HG03460 (cell line): ENCODE data around the gene POLL.
A peak's percentile ranks its signal among the peaks of the same experiment; 100 is the strongest.

Source experiments
- ATAC-seq: cut with Tn5 transposase; IDR thresholded peaks from one replicate; pipeline ENCODE4 v1.9.1; 2021; ENCODE audit not compliant: unreplicated experiment

Gene POLL

GRCh38 chr10:101573885-101574753 is 13.9 kb downstream of the POLL start:
- no peak for ATAC-seq

DNA sequence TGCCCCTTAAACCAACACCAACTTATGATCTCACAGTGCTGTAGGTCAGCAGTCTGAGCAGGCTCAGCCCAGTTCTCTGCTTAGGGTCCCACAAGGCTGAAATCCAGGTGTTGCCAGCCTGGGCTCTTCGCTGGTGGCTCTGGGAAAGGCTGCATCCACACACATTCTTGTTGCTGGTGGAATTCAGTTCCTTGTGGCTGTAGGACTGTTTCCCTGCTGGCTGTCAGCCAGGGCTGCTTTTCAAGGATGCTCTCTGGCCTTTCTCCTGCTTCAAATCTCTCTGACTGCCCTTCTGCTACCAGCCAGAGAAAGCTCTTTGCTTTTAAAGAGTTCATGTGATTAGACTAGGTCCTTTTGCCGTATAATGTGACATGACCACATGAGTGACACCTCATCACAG is 15.3 kb downstream of the POLL start:
- ATAC-seq = no peak

DNA sequence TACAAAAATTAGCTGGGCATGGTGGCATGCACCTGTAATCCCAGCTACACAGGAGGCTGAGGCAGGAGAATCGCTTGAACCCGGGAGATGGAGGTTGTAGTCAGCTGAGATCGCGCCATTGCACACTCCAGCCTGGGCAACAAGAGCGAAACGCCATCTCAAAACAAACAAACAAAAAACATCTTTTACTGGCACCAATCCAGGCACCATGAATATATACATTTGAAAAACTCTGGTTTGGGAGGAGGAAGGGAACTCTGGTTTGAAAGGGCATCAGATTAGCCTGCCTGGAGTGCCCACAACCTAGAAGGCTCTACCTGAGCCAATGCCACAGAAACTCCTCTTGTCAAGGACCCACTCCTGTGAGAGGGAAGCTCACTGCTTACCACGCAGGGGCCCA is 15.9 kb downstream of the POLL start:
- no peak for ATAC-seq

DNA sequence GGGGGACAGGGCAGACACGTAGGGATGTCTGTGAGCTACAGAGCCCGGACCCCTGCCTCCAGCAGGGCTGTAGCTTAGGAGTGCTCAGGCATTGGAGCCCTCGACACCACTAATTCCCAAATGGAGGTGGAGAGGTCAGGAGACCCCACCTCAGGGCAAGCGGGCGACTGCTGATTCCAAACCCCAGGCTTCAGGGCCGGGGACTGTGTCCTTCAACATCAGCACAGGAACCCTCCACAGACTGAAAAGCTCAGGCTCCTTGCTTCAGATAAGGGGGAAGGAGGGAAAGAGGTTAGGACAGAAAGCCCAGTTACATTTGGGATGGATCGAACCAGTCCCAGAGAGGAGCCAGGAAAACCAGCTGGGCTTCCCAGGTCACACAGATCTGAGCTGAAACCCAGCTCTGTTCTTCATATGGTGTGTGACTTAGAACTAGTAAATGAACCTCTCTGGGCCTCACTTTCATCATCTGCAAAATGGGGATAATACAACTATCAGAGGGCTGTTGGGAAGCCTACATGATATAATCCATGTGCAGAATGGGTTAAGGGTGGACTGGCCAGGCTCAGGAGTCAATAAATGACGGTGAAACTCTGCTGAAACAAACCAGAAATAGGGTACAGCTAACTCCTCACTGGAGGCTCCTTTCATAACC is 16.7 kb downstream of the POLL start:
- no peak for ATAC-seq

GRCh38 chr10:101570428-101571270 is 17.4 kb downstream of the POLL start:
- peak; percentile 20 for ATAC-seq

DNA sequence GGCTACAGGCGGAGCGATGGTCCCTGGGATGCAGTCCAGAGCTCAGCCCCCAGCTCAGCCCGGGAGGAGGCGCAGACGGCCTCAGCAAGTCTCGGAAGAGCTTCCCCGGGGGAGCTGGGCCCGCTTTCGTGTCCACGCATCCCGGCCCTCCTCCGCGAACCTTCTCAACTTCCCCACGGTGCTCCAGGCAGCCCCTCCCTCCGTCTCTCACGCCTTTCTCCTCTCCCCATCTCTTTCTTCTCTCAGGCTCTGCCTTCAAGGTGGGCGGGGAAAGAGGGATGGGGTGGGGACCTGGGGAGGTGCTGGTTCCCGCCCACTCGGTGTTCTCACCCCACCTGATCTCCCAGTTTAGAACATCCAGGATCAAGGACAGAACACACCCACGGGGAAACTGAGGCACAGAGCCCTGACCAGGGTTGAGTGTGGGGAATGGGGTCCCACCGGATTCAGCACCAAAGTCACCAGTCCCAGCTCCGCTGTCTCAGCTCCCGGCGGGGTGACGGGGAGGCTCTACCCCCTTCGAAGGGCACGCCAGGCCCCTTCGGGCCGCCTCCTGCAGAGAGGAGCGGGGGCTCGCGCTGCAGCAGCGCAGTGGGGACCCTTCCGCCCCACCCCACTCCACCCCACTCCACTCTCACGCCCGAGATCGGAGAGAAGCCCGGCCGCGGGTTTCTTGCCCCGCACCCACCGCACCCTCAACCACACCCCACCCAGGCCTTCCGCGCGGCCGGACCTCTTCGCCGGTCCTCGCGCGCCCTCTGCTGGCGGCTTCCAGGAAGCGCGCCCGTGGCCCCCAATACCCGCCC is 18.2 kb downstream of the POLL start:
- peak; percentile 56 for ATAC-seq

DNA sequence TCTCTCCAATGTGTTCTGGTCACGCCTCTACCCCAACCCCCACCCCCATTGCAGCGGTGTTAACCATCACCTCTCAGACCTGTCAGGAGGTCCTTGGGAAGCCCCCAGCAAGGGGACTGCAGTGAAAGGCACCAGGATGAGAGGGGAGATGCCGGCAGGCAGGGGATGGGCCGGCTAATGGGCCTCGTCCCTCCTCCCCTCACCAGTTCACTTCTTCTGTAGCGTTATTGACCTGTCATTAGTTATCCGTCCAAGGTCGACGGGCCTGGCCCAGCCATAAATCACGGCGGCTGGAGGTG is 18.8 kb downstream of the POLL start:
- no peak for ATAC-seq

- ATAC-seq = no peak
These were observed 19.9 kb downstream of the POLL start for GRCh38 chr10:101568054-101568745.

- ATAC-seq = no peak
These were observed 20.7 kb downstream of the POLL start for GRCh38 chr10:101567165-101568006.

- ATAC-seq = no peak
These were observed 21.5 kb downstream of the POLL start for GRCh38 chr10:101566333-101567164.

DNA sequence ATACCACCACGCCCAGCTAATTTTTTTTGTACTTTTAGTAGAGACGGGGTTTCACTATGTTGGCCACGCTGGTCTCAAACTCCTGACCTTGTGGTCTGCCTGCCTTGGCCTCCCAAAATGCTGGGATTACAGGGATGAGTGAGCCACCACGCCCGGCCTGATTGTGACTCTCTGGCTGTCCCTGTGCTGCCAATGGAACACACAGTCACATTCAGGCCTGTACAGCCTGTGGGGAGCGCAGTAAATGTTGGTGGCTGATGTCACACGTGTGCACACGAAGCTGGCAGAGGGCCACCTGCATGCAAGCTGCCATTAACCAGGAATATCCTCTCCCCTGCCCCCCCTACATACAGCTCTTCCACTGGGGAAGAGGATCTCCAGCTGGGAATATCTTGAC is 22.1 kb downstream of the POLL start:
- ATAC-seq = no peak

DNA sequence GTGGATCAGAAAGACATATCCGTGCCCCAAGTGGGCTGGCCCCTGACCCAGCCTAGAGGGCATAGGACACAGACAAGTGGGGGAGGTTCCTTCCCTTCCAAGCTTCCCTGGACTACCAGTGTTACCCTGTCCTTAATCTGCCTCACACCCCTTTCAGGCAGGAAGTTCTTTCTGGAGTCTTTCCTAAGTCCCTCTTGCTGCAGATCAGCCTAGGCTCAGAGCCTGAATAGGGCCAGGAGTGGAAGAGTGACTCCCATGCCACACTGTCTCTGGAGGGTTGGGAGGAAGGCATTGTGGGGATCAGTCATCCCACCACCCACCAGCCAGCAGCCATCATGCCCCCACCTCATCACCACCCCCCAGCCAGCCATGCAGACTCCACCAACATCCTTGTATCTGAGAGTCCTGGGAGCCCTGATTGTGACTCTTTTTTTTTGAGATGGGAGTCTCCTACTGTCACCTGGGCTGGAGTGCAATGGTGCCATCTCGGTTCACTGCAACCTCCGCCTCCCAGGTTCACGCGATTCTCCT is 22.6 kb downstream of the POLL start:
- no peak for ATAC-seq

DNA sequence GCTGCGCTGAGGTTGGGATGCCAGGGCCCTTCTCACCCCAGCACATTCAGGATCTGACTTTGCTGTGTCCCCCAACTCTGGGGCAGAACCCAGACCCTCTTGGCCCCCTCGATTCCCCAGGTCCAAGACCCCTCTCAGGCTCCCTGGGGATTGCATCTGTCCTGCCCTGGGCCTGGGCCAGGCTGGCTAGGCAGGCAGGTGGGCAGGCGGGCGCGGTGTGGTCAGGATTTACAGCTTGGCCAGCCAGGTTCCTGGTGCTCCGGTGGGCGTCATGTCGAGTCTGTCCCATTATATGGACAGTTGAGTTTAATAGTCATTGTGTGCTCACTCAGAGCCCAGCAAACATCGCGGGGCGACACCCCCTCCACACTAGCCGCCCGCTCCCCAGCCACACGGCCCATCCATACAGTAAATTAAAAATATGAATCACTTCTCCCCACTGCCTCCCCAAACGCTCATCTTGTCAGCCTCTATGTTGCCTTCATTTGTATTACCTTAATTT is 23.5 kb downstream of the POLL start:
- ATAC-seq = no peak

- ATAC-seq = no peak
These were observed 24.5 kb downstream of the POLL start for GRCh38 chr10:101563497-101564040.

DNA sequence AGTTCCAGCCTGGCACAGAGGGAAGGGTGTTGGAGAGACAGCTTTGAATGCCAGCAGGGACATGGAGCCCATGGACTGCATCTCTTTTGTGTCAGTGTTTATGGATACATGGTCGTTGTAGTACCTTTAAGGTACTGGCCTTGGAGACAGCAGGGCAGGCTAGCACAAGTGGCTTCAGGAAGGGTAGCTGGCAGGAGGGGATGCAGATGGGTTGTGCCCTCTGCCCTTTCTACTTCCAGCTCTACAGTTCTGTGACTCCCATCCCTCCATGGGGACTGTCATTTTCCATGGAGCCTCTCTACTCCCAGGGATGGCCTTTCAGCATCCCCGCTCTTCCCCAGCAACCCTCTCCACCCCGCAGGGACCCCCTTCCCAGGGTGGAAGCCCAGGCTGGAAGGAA is 25.1 kb downstream of the POLL start:
- ATAC-seq = no peak

DNA sequence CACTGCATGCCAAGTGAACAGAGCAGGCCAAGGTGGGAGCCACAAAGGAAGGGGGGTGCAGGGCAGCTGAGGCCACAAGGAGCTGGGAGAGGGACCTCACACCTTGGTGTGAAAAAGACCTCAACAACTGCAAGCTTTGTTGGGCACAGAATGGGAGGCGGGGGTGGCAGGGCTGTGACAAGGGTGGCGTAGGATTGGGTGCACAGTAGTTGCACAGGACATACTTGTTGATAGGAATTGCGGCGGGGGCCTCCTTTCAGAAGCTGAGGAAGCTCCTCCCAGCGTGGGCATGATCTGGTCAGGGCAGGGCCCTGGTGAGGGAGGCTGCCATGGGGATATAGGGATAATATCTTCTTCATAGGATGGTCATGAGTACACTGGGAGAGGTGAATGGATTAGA is 25.8 kb downstream of the POLL start:
- no peak for ATAC-seq

- no peak for ATAC-seq
These were observed 26.8 kb downstream of the POLL start for GRCh38 chr10:101561068-101561915.
